Neural crest cell (in vitro differentiated cells): ENCODE data around the gene DDX50. TPM values are rescaled to one million over a fixed set of nuclear protein-coding genes. Genes with fewer than 3 reads are reported as not detected.
A peak's percentile ranks its signal among the peaks of the same experiment; 100 is the strongest.
"Not testable (repeated sequence)": the region's sequence is repeated elsewhere in the genome, so short reads cannot be mapped to it uniquely, and the experiment has no call there.

Experiments
- DNase-seq: peaks from one replicate; pipeline ENCODE4 v3.0.0; 2021; ENCODE audit warnings: low read depth, mixed read lengths, low spot score
- H3K27ac Mint-ChIP-seq: one replicate; pipeline ENCODE4 v1.8.0; 2021; ENCODE audit warnings: mild to moderate bottlenecking, mixed read lengths; ENCODE audit not compliant: unreplicated experiment
- H3K27me3 Mint-ChIP-seq: 2 replicates; pipeline ENCODE4 v1.8.0; 2021; ENCODE audit warnings: low read depth, mild to moderate bottlenecking, mixed read lengths
- H3K36me3 Mint-ChIP-seq: 2 replicates; pipeline ENCODE4 v1.8.0; 2021; ENCODE audit warnings: low read depth, mild to moderate bottlenecking, mixed read lengths
- H3K4me1 Mint-ChIP-seq: 2 replicates; pipeline ENCODE4 v1.8.0; 2021; ENCODE audit warnings: mixed read lengths
- H3K4me3 Mint-ChIP-seq: one replicate; pipeline ENCODE4 v1.8.0; 2021; ENCODE audit warnings: mild to moderate bottlenecking, mixed read lengths
- H3K9me3 Mint-ChIP-seq: 2 replicates; pipeline ENCODE4 v1.8.0; 2021; ENCODE audit warnings: mixed read lengths
- total RNA-seq: library from RNA; stranded (reverse); gene quantifications from 2 replicates; pipeline ENCODE4 v1.2.1, GENCODE V29; 2021
- TF ChIP-seq, protein P1 (sequence below): fragments of 200-600 bp; sonication (generic); conservative IDR thresholded peaks from 2 replicates; pipeline ENCODE4 v1.5.0; 2021; ENCODE audit warnings: antibody characterized with exemption, mild to moderate bottlenecking

Gene DDX50
- total RNA-seq, 1 donor from 2014 or later = 58.9 TPM

DNA sequence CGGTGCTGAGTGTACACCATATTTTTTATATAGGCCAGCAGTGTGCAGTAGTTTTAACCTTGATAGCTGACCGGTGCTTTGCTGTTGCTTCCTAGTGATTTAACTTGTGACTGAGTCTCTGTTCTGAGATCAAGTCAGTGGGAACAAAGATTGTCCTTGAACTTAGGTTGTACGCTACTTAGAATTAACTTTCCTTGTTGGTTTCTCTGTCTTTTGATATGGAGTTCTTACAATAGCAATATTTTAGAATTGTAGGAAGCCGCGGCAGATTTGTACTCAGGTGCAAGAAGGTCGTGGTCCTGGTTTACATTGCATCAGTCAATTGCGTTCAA is 56.1 kb downstream of the DDX50 start:
- no peak for DNase-seq
- no peaks in the 10 kb centered on the region for H3K27me3 Mint-ChIP-seq
- peak overlapping the region; percentile 97 for H3K4me3 Mint-ChIP-seq
- H3K9me3 Mint-ChIP-seq = no peaks in the 10 kb centered on the region
- H3K4me1 Mint-ChIP-seq = peaks cover 25% of the 10 kb centered on the region
- TF ChIP-seq, protein P1, sequence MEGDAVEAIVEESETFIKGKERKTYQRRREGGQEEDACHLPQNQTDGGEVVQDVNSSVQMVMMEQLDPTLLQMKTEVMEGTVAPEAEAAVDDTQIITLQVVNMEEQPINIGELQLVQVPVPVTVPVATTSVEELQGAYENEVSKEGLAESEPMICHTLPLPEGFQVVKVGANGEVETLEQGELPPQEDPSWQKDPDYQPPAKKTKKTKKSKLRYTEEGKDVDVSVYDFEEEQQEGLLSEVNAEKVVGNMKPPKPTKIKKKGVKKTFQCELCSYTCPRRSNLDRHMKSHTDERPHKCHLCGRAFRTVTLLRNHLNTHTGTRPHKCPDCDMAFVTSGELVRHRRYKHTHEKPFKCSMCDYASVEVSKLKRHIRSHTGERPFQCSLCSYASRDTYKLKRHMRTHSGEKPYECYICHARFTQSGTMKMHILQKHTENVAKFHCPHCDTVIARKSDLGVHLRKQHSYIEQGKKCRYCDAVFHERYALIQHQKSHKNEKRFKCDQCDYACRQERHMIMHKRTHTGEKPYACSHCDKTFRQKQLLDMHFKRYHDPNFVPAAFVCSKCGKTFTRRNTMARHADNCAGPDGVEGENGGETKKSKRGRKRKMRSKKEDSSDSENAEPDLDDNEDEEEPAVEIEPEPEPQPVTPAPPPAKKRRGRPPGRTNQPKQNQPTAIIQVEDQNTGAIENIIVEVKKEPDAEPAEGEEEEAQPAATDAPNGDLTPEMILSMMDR = no peak
- peaks cover 4% of the 10 kb centered on the region for H3K36me3 Mint-ChIP-seq
- peak overlapping the region; percentile 98 for H3K27ac Mint-ChIP-seq

DNA sequence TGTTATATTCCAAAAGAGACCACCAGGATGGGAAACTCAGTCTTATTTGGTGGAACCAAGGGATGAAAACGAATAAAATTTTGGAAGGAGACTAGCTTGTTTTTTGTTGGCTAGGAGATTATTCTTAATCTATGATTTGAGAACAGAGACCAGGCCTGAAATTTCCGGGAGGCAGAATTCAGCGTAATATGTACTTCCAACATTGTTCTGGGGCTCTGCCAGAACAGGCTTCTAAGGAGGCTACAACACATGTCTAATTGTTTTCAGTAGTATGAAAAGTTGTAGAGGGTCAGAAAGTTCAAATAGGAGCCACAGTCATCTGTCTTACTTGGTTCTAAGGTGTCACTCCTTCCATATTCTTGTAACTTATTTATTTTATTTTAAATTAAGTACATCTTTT is 56.5 kb downstream of the DDX50 start:
- Mint-ChIP-seq H3K27me3 (no peaks in the 10 kb centered on the region), H3K27ac (peak overlapping the region; percentile 98), H3K4me3 (peak overlapping the region; percentile 97), H3K36me3 (peaks cover 4% of the 10 kb centered on the region), H3K4me1 (peaks cover 25% of the 10 kb centered on the region), H3K9me3 (no peaks in the 10 kb centered on the region)
- TF ChIP-seq, protein P1 = no peak
- DNase-seq = no peak

DNA sequence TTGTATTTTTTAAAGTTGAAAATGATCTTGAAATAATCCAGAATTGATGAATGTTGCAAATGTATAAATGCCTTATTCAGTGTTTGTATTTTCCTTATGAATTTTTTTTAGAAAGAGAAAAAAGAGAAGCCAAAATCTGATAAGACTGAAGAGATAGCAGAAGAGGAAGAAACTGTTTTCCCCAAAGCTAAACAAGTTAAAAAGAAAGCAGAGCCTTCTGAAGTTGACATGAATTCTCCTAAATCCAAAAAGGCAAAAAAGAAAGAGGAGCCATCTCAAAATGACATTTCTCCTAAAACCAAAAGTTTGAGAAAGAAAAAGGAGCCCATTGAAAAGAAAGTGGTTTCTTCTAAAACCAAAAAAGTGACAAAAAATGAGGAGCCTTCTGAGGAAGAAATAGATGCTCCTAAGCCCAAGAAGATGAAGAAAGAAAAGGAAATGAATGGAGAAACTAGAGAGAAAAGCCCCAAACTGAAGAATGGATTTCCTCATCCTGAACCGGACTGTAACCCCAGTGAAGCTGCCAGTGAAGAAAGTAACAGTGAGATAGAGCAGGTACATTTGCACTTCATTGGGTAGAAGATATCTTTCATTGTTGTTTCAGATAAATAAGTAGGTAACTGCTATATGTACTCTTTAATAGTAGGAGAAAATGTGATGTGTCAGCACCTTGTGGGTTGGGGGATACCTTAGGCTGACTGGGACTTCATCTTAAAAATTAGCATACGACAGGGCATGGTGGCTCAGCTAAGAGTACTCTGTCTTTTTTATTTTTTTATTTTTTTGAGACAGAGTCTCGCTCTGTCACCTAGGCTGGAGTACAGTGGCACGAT is 58.8 kb downstream of the DDX50 start:
- H3K4me3 Mint-ChIP-seq = no peak overlapping the region
- H3K9me3 Mint-ChIP-seq = no peaks in the 10 kb centered on the region
- TF ChIP-seq, protein P1 = no peak
- peak overlapping the region; percentile 3 for H3K27ac Mint-ChIP-seq
- peaks cover 25% of the 10 kb centered on the region for H3K4me1 Mint-ChIP-seq
- no peak for DNase-seq
- no peaks in the 10 kb centered on the region for H3K27me3 Mint-ChIP-seq
- peaks cover 9% of the 10 kb centered on the region for H3K36me3 Mint-ChIP-seq

DNA sequence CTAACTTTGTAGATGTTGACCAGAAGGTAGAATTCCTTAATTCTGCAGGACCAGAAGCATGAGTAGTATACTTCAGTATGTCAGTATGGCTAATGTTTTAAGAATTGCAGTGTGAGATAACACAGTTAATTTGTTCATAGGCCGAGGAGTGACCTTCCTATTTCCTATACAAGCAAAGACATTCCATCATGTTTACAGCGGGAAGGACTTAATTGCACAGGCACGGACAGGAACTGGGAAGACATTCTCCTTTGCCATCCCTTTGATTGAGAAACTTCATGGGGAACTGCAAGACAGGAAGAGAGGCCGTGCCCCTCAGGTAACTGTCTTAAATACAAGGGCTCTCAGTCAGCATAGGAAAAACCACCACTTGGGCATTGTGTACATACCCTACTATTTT is 62.0 kb downstream of the DDX50 start:
- Mint-ChIP-seq H3K36me3 (peaks cover 5% of the 10 kb centered on the region), H3K4me3 (no peak overlapping the region), H3K9me3 (no peaks in the 10 kb centered on the region), H3K4me1 (peaks cover 3% of the 10 kb centered on the region), H3K27ac (no peak overlapping the region), H3K27me3 (no peaks in the 10 kb centered on the region)
- TF ChIP-seq, protein P1 = no peak
- DNase-seq = no peak

DNA sequence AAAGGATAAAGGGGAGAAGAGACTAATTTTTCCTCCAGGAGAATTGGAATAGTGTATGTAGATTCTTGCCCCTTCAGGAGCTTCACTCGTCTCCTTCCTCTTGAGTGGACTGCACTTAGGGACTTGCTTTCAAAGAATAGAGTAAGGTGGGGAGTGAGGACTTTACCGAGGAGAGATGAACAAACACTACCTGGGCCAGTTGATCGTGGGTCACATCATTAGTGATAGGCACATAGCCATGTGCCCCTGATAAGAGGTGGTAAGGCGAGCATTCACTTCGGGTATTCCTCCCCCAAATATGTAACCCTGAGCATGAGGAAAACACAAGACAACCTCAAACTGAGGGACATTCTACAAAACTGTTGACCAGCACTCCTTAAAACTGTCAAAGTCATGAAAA is 72.9 kb downstream of the DDX50 start:
- H3K36me3 Mint-ChIP-seq = peaks cover 20% of the 10 kb centered on the region
- H3K27me3 Mint-ChIP-seq = no peaks in the 10 kb centered on the region
- no peak overlapping the region for H3K4me3 Mint-ChIP-seq

DNA sequence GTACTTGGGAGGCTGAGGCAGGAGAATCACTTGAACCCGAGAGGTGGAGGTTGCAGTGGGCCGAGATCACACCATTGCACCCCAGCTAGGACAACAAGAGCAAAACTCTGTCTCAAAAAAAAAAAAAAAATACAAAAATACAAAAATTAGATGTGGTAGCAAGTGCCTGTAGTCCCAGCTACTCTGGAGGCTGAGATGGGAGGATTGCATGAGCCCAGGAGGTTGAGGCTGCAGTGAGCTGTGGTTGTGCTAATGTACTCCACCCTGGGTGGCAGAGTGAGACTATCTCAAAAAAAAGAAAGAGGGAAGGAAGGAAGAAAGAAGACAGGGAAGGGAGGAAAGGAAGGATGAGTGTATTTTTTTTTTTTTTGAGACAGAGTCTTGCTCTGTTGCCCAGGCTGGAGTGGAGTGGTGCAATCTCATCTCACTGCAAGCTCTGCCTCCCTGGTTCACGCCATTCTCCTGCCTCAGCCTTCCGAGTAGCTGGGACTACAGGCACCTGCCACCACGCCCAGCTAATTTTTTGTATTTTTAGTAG is 74.9 kb downstream of the DDX50 start:
- H3K4me3 Mint-ChIP-seq, H3K27me3 Mint-ChIP-seq, H3K9me3 Mint-ChIP-seq, H3K4me1 Mint-ChIP-seq, DNase-seq: not testable (repeated sequence)
- H3K36me3 Mint-ChIP-seq = peaks cover 20% of the 10 kb centered on the region
- H3K27ac Mint-ChIP-seq = peak overlapping the region; percentile 6

More for the DNA sequence above, 72.9 kb downstream of the DDX50 start:
- no peaks in the 10 kb centered on the region for H3K4me1 Mint-ChIP-seq
- TF ChIP-seq, protein P1 = no peak
- DNase-seq = no peak
- H3K9me3 Mint-ChIP-seq = no peaks in the 10 kb centered on the region
- H3K27ac Mint-ChIP-seq = peak overlapping the region; percentile 55

DNA sequence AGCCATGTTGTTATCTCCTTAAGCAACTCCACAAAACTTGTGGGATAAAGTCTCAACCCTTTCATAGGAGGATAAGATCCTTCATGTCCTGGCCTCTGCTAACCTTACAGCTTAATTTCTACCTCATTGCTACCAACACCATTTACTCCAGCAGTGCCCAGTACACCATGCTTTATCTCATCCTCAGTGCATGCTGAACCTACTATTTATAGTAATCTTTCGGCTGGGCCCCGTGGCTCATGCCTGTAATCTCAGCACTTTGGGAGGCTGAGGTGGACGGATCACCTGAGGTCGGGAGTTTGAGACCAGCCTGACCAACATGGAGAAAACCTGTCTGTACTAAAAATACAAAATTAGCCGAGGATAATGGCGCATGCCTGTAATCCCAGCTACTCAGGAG is 78.6 kb downstream of the DDX50 start:
- not testable (repeated sequence) for H3K4me1 Mint-ChIP-seq, H3K27me3 Mint-ChIP-seq, H3K9me3 Mint-ChIP-seq, H3K27ac Mint-ChIP-seq, DNase-seq, H3K4me3 Mint-ChIP-seq
- H3K36me3 Mint-ChIP-seq = peaks cover 14% of the 10 kb centered on the region
